Measurements from ENCODE around the gene GH2.
"Not testable (repeated sequence)": the region's sequence is repeated elsewhere in the genome, so short reads cannot be mapped to it uniquely, and the experiment has no call there.

GRCh38 chr17:63901971-63902370 lies 20.2 kb upstream of the GH2 start:
- TF ChIP-seq CTCF (IDR thresholded peaks at IDR 0.05); ZFX (IDR thresholded peaks at IDR 0.05; ENCODE audit: borderline replicate concordance): not testable (repeated sequence)
